ENCODE results near the gene NR1H3. TPM values are rescaled to one million over a fixed set of nuclear protein-coding genes. Genes with fewer than 3 reads are reported as not detected.
A peak's percentile ranks its signal among the peaks of the same experiment; 100 is the strongest.

The NR1H3 gene
- total RNA-seq, 2 donors from 2014 or later: 15.9 to 23.2 TPM

GRCh38 chr11:47247502-47247901, 10.3 kb upstream of the NR1H3 start:
- no peak for DNase-seq (ENCODE audit: low spot score)
- Histone ChIP-seq H3K4me1 (peaks cover 0 to 28% of the 10 kb centered on the region in 2 donors), H3K9me3 (no peaks in the 10 kb centered on the region), H3K4me3 (peak overlapping the region in 1 of 2 donors; percentile 69), H3K27ac (no peak overlapping the region), H3K27me3 (no peaks in the 10 kb centered on the region), H3K36me3 (peaks cover 34% of the 10 kb centered on the region)
- TF ChIP-seq CTCF (IDR thresholded peaks at IDR 0.05): no peak

- H3K9me3 ChIP-seq: no peaks in the 10 kb centered on the region
- H3K4me3 ChIP-seq: peak overlapping the region; percentile 69
- peaks cover 0 to 28% of the 10 kb centered on the region in 2 donors for H3K4me1 ChIP-seq
- DNase-seq (ENCODE audit: low spot score): no peak
- H3K27ac ChIP-seq: peak overlapping the region; percentile 85 to 87
- H3K27me3 ChIP-seq: no peaks in the 10 kb centered on the region
- TF ChIP-seq CTCF (IDR thresholded peaks at IDR 0.05): no peak
- H3K36me3 ChIP-seq: peaks cover 26% of the 10 kb centered on the region
Observed at GRCh38 chr11:47248304-47248663, 9.5 kb upstream of the NR1H3 start.

- H3K27ac ChIP-seq: peak within 1 kb of the TSS; percentile 85 to 87
- peaks cover 21% of the 10 kb centered on the region for H3K36me3 ChIP-seq
- peak within 1 kb of the TSS; percentile 69 for H3K4me3 ChIP-seq
- peak; percentile 96 for DNase-seq (ENCODE audit: low spot score)
- no peak for TF ChIP-seq CTCF (IDR thresholded peaks at IDR 0.05)
- no peaks in the 10 kb centered on the region for H3K27me3 ChIP-seq
- peaks cover 0 to 33% of the 10 kb centered on the region in 2 donors for H3K4me1 ChIP-seq
- no peaks in the 10 kb centered on the region for H3K9me3 ChIP-seq
Observed at GRCh38 chr11:47248664-47249377, 9.0 kb upstream of the NR1H3 start, which contains the start of gene ACP2. Gene ACP2 (minus strand): TSS chr11:47248814. CDS start chr11:47248789, 25 bp downstream.

- no peak for TF ChIP-seq CTCF (IDR thresholded peaks at IDR 0.05)
- peaks cover 0 to 39% of the 10 kb centered on the region in 2 donors for H3K4me1 ChIP-seq
- no peaks in the 10 kb centered on the region for H3K27me3 ChIP-seq
- peaks cover 16% of the 10 kb centered on the region for H3K36me3 ChIP-seq
- H3K4me3 ChIP-seq: peak overlapping the region; percentile 69
- no peaks in the 10 kb centered on the region for H3K9me3 ChIP-seq
- no peak for DNase-seq (ENCODE audit: low spot score)
- peak overlapping the region; percentile 85 to 87 for H3K27ac ChIP-seq
Observed at GRCh38 chr11:47249378-47249715, 8.4 kb upstream of the NR1H3 start.

GRCh38 chr11:47251751-47252150, 6.0 kb upstream of the NR1H3 start:
- no peak for DNase-seq (ENCODE audit: low spot score)
- Histone ChIP-seq H3K27me3 (no peaks in the 10 kb centered on the region), H3K27ac (no peak overlapping the region), H3K9me3 (no peaks in the 10 kb centered on the region), H3K36me3 (no peaks in the 10 kb centered on the region), H3K4me1 (peaks cover 0 to 55% of the 10 kb centered on the region in 2 donors), H3K4me3 (no peak overlapping the region)
- no peak for TF ChIP-seq CTCF (IDR thresholded peaks at IDR 0.05)

- no peak for TF ChIP-seq CTCF (IDR thresholded peaks at IDR 0.05)
- Histone ChIP-seq H3K9me3 (no peaks in the 10 kb centered on the region), H3K27ac (peak overlapping the region; percentile 75 to 80), H3K4me1 (peaks cover 0 to 57% of the 10 kb centered on the region in 2 donors), H3K36me3 (no peaks in the 10 kb centered on the region), H3K27me3 (no peaks in the 10 kb centered on the region), H3K4me3 (no peak overlapping the region)
- DNase-seq (ENCODE audit: low spot score): no peak
Observed at GRCh38 chr11:47253660-47254059, 4.1 kb upstream of the NR1H3 start.

All from right atrium auricular region (tissue), 2 donors.